Kasumi-1 (cell line): Measurements from ENCODE around the gene C3orf22.

Experiments used
- DNase-seq, 2 experiments: peaks; one replicate each; lab custom pipeline; 2025; lab: John Stamatoyannopoulos, UW

C3orf22 gene

DNA sequence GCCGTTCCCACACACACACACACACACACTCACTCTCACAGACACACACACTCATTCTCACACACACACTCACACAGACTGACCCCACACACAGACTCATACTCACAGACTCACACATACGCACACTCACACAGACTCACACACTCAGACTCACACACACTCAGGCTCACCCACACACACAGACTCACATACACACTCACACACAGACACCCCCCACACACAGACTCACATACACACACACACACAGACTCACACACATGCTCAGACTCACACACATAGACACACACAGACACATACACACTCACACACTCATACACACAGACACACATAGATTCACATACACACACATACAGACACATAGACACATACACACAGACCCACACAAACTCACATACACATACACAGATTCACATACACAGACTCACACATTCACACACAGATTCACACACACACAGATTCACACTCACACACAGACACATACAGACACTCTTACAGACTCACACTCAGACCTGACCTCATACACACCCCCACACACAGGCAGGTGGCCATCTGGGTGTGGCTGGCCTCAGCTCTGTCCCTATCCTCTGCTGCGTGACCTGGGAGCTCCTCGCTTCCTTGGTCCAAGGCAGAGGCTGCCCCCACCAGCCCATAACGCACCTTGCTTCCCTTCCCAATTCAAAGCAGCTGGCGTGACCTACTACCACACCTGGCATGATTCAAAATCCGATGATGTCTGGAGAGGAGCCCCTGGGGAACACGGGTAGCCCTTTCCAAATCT lies 1.9 kb downstream of the C3orf22 start:
- no peak for DNase-seq

DNA sequence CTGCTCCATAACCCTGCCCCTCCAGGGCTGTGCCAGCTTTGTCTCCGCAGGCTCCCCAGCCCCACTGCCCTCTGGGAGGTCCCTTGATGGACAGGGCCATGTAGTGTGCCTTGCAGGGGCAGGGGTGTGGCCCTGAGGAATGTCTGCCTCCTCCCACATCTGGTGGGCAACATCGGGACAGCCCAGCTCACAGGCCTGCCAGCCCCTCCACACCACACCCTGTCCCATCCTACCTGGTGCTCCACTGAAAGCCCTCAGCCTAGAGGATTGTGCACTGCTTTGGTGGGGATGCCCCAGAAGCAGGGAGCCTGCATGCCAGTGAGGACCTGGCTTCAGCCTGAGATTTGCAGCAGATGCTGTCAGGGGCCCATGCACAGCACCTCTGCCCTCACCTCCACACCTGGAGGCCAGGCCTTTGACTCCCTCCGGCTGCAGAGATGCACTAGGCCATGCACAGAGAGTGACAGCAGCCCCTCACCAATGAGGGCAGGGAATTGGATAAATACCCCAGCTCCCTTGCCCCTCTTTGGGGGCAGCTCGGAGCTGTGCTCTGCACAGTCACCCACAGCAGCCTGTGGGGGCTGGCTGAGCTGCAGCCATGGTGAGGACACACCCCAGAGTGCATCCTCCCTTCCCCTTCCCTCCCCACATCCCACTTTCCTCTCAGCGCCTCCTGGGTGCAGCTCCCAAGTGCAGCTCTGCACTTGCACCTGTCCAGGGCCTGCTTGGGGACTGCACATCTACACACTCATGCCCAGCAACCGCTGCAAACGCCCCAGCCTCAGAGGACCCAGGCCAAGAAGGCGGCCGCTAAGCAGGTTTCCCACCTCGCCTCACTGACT lies 2.7 kb downstream of the C3orf22 start:
- no peak for DNase-seq

GRCh38 chr3:126554560-126555525 lies 3.9 kb downstream of the C3orf22 start:
- DNase-seq, result no peak

GRCh38 chr3:126553284-126554084 lies 5.2 kb downstream of the C3orf22 start:
- DNase-seq, result no peak

DNA sequence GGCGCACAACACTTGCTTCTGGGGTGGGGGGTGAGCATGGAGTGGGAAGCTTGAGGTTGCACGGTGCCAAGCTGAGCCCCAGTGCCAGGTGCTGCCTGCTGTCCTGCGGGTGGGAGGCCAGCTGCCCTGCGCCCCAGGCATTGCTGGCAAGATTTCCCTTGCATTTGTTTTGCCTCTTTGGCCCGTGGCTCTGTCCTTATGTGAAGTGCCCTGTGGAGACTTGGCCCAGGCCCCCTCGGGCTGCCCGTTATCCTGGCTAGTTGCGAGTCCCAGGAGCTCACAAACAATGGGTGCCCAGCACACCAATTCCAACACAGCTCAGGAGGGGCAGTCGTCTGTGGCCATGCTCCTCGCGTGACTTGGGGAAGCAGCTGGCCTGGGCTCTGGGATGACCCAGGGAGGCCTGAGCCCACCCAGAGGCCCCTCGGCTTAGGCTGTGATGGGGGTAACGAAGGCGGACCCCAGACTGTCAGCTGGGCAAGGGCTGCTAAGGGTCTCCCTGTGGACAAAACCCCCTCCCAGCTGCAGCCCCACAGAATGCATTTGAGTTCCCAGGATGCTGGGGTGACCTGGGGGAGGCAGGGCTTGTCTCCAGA lies 5.9 kb downstream of the C3orf22 start:
- DNase-seq, result no peak

DNA sequence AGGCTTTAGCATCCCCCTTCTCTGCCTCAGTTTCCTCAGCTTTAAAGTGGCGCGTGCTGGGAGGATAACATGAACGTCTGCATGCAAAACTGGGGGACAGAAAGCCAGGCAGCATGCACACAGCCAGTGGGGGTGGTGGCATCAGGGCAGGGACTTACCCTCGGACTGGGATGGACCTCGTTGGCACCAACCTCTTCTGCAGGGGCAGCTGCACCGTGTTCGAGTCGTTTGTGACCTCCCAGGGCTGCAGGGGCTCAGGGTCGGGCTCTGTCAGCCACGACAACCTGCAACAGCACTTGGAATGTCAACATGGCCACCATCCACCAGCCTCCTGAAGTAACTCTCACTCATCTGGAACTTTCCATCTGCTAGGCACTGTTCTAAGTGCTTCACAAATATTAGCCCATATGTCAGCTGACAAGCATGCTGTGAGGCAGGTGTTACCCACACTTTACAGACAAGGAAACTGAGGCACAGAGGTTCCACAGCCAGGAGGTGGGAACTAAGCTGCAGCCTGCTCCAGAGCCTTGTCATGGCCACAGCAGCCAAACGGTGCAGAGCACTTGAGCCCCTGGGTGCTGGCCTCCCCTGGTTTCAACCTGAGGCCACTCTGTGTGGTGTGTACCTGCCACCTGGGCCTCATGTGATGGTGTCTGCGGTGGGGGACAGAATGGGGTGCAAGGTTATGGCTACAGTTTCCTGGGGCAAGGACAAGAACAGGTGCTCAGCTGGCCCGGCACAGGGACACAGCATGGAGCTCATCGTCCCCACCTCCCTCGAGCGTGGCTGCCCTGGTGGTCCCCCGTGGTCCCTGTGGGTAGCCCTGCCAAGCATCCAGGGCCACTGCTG lies 6.7 kb downstream of the C3orf22 start:
- no peak for DNase-seq

GRCh38 chr3:126551121-126551838 lies 7.5 kb downstream of the C3orf22 start:
- no peak for DNase-seq

DNA sequence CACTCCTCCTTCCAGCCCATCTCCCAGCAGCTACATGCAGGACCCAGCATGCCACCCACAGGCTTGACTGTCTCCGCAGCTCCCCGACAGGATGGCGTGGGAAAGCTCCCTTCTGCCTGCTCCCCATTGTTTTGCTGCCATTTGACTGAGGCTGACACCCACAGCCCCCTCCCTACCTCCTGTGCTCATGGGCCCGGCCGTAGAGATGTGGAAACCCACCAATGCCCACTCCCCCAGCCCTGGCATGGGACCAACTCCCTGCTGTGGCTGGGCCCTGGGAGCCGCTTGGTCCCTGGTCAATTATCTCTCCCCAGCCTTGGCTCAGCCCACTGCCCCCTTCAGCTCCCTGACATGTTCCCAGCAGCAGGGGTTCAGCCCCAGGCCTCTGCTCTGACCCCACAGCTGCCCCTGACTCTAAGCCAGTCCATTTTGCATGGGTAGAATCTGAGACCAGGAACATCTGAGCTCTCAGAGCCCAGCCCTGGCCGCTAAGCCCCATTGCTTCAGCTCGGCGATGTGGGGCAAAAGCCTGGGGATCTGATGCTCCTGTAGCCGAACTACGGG lies 8.2 kb downstream of the C3orf22 start:
- no peak for DNase-seq

- DNase-seq, result no peak
These were observed 8.8 kb downstream of the C3orf22 start for GRCh38 chr3:126549861-126550487.

DNA sequence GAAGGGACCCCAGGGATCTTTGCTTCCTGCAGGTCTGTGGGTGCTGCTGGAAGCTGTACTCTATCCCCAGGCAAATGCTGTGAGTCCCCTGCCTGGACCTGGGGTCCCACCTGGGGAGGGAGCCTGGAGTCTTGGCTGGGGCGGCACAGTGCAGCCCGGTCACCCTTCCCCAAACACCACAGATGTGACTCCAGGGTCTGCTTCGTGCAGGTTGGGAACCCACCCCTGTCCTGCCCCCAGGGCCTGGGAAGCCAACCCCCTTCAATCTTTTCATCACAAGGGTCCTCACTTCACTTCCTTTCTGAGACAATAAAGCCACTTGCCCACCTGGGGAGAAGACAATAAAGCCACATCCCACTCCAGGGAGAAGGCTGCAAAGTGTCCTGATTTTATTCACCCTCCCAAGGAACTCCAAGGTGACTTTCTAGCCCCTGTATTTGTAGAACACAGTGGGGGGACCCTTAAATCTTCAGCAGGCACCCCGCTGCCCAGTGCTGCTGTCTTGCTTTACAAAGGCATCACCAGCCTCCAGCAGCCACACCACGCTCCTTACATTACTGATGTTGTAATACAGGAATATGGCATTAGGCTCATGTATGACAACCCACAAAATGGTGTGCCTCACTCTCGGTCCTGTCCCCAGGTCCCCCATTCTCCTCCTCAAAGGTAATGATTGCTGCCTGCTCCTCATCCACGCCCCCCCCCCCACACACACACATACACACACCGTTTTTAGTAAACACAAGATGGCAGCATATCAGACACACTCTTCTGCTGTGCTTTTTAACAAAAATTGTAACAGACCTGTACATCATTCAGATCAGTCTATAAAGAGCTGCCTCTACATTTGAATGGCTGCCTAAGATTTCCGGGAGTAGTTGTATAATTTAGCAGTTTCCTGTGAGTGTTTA lies 9.9 kb downstream of the C3orf22 start:
- no peak for DNase-seq

GRCh38 chr3:126547721-126548120 lies 11.0 kb downstream of the C3orf22 start:
- DNase-seq, result no peak

DNA sequence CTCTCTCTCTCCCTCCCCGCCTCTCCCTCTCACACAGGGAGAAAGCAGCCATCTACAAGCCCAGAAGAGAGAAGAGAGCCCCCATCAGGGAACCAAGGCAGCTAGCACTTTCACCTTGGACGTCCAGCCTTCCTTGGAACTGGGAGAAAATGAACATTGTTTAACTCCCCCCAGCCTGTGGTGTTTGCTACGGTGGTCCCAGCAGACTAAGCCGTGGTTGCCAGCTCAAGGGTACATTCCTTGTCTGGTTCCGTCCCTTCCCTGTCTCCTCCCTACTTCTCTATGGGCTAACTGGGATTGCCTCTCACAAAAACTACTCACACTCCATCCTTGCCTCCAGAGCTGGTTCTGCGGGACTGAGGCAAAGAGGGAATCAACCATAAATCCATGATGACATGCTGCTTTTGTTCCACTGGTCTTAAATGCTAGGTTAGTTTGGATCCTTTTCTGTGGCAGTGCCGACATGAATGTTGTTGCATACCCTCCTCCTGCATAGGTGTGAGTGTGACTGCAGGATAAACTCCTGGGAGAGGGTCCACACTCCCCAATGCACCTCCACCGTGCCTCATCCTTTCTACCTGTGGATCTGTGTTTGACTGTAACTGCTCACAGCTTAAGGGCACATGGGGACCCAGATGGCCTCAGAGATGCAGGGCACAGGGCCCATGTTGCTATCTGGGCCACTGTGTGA lies 12.0 kb downstream of the C3orf22 start:
- DNase-seq, result no peak

- DNase-seq, result no peak
These were observed 12.7 kb downstream of the C3orf22 start for GRCh38 chr3:126546013-126546412.

- no peak for DNase-seq
These were observed 13.2 kb downstream of the C3orf22 start for GRCh38 chr3:126545544-126545943.

GRCh38 chr3:126544596-126545281 lies 14.0 kb downstream of the C3orf22 start:
- no peak for DNase-seq

GRCh38 chr3:126543457-126544061 lies 15.2 kb downstream of the C3orf22 start:
- DNase-seq, result no peak
